Esophagus muscularis mucosa (tissue), 4 donors: ENCODE results near the gene POMT2. TPM values are rescaled to one million over a fixed set of nuclear protein-coding genes. Genes with fewer than 3 reads are reported as not detected.
"Not testable (repeated sequence)": the region's sequence is repeated elsewhere in the genome, so short reads cannot be mapped to it uniquely, and the experiment has no call there.

Experiments
- DNase-seq: peaks from one replicate; pipeline ENCODE4 v3.0.0-alpha.2; 2017; ENCODE audit errors: extremely low spot score
- H3K27ac ChIP-seq, 4 donors: fragments of 200-600 bp; sonication (generic); replicated peaks in 1 of 4; 1 replicate in 3 of 4; 2 replicates in 1 of 4; pipeline ENCODE4 v1.5.1; 2016 to 2019; ENCODE audit warnings: mild to moderate bottlenecking in 1 of 4
- H3K27me3 ChIP-seq, 4 donors: fragments of 200-600 bp; sonication (generic); one replicate each; pipeline versions ENCODE4 v1.5.1 to v1.6.0; 2016 to 2019
- H3K36me3 ChIP-seq, 4 donors: fragments of 200-600 bp; sonication (generic); one replicate each; pipeline ENCODE4 v1.5.1; 2016 to 2019
- H3K4me1 ChIP-seq, 4 donors: fragments of 200-600 bp; sonication (generic); one replicate each; pipeline ENCODE4 v1.5.1; 2016 to 2019
- H3K4me3 ChIP-seq, 4 donors: fragments of 200-600 bp; sonication (generic); 1 replicate in 2 of 4; 2 replicates in 2 of 4; pipeline ENCODE4 v1.5.1; 2016 to 2019; ENCODE audit warnings: mild to moderate bottlenecking in 4 of 4, moderate library complexity in 1 of 4
- H3K9me3 ChIP-seq, 4 donors: fragments of 200-600 bp; sonication (generic); 1 replicate in 3 of 4; 2 replicates in 1 of 4; pipeline ENCODE4 v1.5.1; 2016 to 2019
- EP300 ChIP-seq: sonication (generic); formaldehyde crosslinking; IDR thresholded peaks from one replicate; pipeline ENCODE4 v1.6.1; 2017; ENCODE audit warnings: antibody characterized with exemption
- POLR2A ChIP-seq: fragments of 450-650 bp; IDR thresholded peaks from one replicate; pipeline ENCODE4 v1.6.1; 2017; ENCODE audit warnings: antibody characterized with exemption, moderate library complexity, mild to moderate bottlenecking, low read depth
- POLR2AphosphoS5 ChIP-seq, 2 donors: sonication (generic); formaldehyde crosslinking; IDR thresholded peaks; one replicate each; pipeline ENCODE4 v1.6.1; 2017; ENCODE audit warnings: antibody characterized with exemption in 2 of 2
- WGBS: methylation state at CpG from one replicate; pipeline ENCODE4 v1.1.5; 2018; 5-methylcytosine and 5-hydroxymethylcytosine counted together
- intact Hi-C: fragments of 100-400 bp; cut with DNase I; formaldehyde crosslinking; loops from one replicate; pipeline ENCODE4 v1.15.1; 2023
- total RNA-seq, 4 donors: library from RNA; depleted of rRNA; stranded (reverse); fragments of >200 nt; gene quantifications; one replicate each; pipeline versions ENCODE4 v1.1.0 to v1.2.1, GENCODE V29; 2016
- TF ChIP-seq, protein P1 (sequence below), 3 experiments: fragments of 200-600 bp in 2 of 3; fragments of 450-650 bp in 1 of 3; sonication (generic) in 2 of 3; IDR thresholded peaks; one replicate each; pipeline ENCODE4 v1.5.1; 2017 to 2019; ENCODE audit warnings: antibody characterized with exemption in 3 of 3, mild to moderate bottlenecking in 2 of 3, moderate library complexity in 1 of 3

The POMT2 gene
- total RNA-seq, 4 donors from 2014 or later: 13.3 to 29.2 (median 14.5) TPM

GRCh38 chr14:77339407-77339806, 18.7 kb upstream of the POMT2 start:
- intact Hi-C loops: no loop called here
- no peak overlapping the region for H3K27ac ChIP-seq
- H3K27me3 ChIP-seq: no peaks in the 10 kb centered on the region
- WGBS: 100% methylated on average over 1 of the region's 1 CpG
- H3K4me1 ChIP-seq: no peaks in the 10 kb centered on the region
- H3K4me3 ChIP-seq: no peak overlapping the region
- H3K9me3 ChIP-seq: no peaks in the 10 kb centered on the region
- TF ChIP-seq, protein P1, sequence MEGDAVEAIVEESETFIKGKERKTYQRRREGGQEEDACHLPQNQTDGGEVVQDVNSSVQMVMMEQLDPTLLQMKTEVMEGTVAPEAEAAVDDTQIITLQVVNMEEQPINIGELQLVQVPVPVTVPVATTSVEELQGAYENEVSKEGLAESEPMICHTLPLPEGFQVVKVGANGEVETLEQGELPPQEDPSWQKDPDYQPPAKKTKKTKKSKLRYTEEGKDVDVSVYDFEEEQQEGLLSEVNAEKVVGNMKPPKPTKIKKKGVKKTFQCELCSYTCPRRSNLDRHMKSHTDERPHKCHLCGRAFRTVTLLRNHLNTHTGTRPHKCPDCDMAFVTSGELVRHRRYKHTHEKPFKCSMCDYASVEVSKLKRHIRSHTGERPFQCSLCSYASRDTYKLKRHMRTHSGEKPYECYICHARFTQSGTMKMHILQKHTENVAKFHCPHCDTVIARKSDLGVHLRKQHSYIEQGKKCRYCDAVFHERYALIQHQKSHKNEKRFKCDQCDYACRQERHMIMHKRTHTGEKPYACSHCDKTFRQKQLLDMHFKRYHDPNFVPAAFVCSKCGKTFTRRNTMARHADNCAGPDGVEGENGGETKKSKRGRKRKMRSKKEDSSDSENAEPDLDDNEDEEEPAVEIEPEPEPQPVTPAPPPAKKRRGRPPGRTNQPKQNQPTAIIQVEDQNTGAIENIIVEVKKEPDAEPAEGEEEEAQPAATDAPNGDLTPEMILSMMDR (IDR thresholded peaks at IDR 0.05): no peak
- TF ChIP-seq POLR2AphosphoS5 (IDR thresholded peaks at IDR 0.05): no peak
- TF ChIP-seq EP300: no peak
- TF ChIP-seq POLR2A: no peak
- DNase-seq: no peak
- peaks cover 29 to 47% (median 36%) of the 10 kb centered on the region in 4 donors for H3K36me3 ChIP-seq

GRCh38 chr14:77338302-77338701, 17.6 kb upstream of the POMT2 start:
- H3K4me1 ChIP-seq: no peaks in the 10 kb centered on the region
- intact Hi-C loops: no loop called here
- TF ChIP-seq POLR2AphosphoS5 (IDR thresholded peaks at IDR 0.05): no peak
- TF ChIP-seq POLR2A: no peak
- TF ChIP-seq, protein P1 (IDR thresholded peaks at IDR 0.05): no peak
- TF ChIP-seq EP300: no peak
- 82% methylated on average over 2 of the region's 2 CpGs for WGBS
- H3K27me3 ChIP-seq: no peaks in the 10 kb centered on the region
- DNase-seq: no peak
- H3K9me3 ChIP-seq: no peaks in the 10 kb centered on the region
- no peak overlapping the region for H3K27ac ChIP-seq
- peaks cover 29 to 44% (median 34%) of the 10 kb centered on the region in 4 donors for H3K36me3 ChIP-seq
- no peak overlapping the region for H3K4me3 ChIP-seq

DNA sequence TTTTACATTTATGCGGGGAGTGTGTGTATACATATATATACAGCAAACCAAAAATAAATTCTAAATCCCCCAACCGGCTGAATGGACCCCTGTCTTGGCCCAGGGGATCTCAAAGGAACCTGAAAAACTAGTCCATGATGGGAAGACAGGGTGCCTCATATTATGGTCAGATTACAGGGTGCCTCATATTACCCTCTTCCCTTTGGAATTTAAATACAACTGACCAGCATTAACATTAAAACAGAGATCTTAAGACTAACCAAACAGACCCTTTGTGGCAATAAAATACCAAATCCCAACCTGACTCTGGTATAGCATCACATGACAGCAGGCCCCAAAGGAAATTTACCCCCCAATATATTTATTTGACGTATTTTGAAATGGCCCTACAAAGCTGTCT, 17.2 kb upstream of the POMT2 start:
- Histone ChIP-seq H3K27ac (no peak overlapping the region), H3K4me3 (no peak overlapping the region), H3K4me1 (no peaks in the 10 kb centered on the region), H3K36me3 (peaks cover 27 to 40% (median 31%) of the 10 kb centered on the region in 4 donors), H3K9me3 (no peaks in the 10 kb centered on the region), H3K27me3 (no peaks in the 10 kb centered on the region)
- no peak for DNase-seq
- intact Hi-C loops: no loop called here
- WGBS: 95% methylated on average over 3 of the region's 3 CpGs
- TF ChIP-seq POLR2A: no peak
- no peak for TF ChIP-seq EP300
- TF ChIP-seq, protein P1 (IDR thresholded peaks at IDR 0.05): no peak
- no peak for TF ChIP-seq POLR2AphosphoS5 (IDR thresholded peaks at IDR 0.05)

- H3K9me3 ChIP-seq, H3K4me3 ChIP-seq, DNase-seq, intact Hi-C loops, H3K27me3 ChIP-seq, H3K27ac ChIP-seq, H3K4me1 ChIP-seq: not testable (repeated sequence)
- 91% methylated on average over 9 of the region's 9 CpGs for WGBS
- H3K36me3 ChIP-seq: peaks cover 21 to 34% (median 29%) of the 10 kb centered on the region in 4 donors
Observed at GRCh38 chr14:77337255-77337654, 16.6 kb upstream of the POMT2 start.

GRCh38 chr14:77335576-77335975, 14.9 kb upstream of the POMT2 start:
- Histone ChIP-seq H3K9me3 (no peaks in the 10 kb centered on the region), H3K27me3 (no peaks in the 10 kb centered on the region), H3K36me3 (peaks cover 10 to 17% (median 13%) of the 10 kb centered on the region in 4 donors), H3K4me1 (no peaks in the 10 kb centered on the region), H3K27ac (no peak overlapping the region), H3K4me3 (no peak overlapping the region)
- no peak for DNase-seq
- 82% methylated on average over 3 of the region's 3 CpGs for WGBS
- TF ChIP-seq, protein P1 (IDR thresholded peaks at IDR 0.05): no peak
- TF ChIP-seq POLR2A: no peak
- TF ChIP-seq EP300: no peak
- no peak for TF ChIP-seq POLR2AphosphoS5 (IDR thresholded peaks at IDR 0.05)
- intact Hi-C loops: no loop called here
